Measurements from ENCODE around the gene FBXW11. TPM values are rescaled to one million over a fixed set of nuclear protein-coding genes. Genes with fewer than 3 reads are reported as not detected.

FBXW11 gene
- total RNA-seq, 4 donors from 2014 or later = 35.9 to 111 (median 63.7) TPM

GRCh38 chr5:171956887-171957495 is 49.4 kb downstream of the FBXW11 start:
- Histone ChIP-seq H3K9me3 (no peaks in the 10 kb centered on the region), H3K4me3 (no peak overlapping the region), H3K27ac (peak overlapping the region; percentile 59 to 61), H3K4me1 (peaks cover 6 to 25% of the 10 kb centered on the region in 2 donors), H3K27me3 (no peaks in the 10 kb centered on the region), H3K36me3 (no peaks in the 10 kb centered on the region)
- peak in 1 of 2 donors; percentile 20 for DNase-seq
- TF ChIP-seq CTCF (IDR thresholded peaks at IDR 0.05) (no peak), POLR2A (IDR thresholded peaks at IDR 0.05) (no peak)
- intact Hi-C loops (cut with DNase I; ENCODE audit: low total_unique reads) = no loop called here

DNA sequence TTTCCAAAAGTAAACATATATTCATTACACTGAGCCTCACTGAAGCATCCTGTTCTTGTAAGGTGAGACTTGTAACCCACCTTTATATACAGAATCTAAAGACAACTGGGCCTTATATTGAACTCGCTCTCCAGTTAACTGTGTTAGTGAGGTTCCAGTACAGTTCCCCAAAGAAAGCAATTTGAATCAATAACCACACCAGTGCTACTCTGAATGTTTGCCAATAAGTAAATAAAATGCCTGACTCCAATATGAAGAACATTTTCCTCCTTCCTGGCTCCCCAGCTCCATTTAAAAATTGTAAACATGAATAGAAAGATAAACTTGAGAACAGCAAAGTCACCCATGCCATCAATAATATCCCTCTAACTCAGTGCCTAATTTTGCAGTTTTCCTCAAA is 50.1 kb downstream of the FBXW11 start:
- intact Hi-C loops (cut with DNase I; ENCODE audit: low total_unique reads) = no loop called here
- Histone ChIP-seq H3K4me3 (no peak overlapping the region), H3K4me1 (peaks cover 6 to 25% of the 10 kb centered on the region in 2 donors), H3K27ac (peak overlapping the region; percentile 59 to 61), H3K27me3 (no peaks in the 10 kb centered on the region), H3K36me3 (no peaks in the 10 kb centered on the region), H3K9me3 (no peaks in the 10 kb centered on the region)
- DNase-seq = no peak
- TF ChIP-seq CTCF (IDR thresholded peaks at IDR 0.05) (no peak), POLR2A (IDR thresholded peaks at IDR 0.05) (no peak)

DNA sequence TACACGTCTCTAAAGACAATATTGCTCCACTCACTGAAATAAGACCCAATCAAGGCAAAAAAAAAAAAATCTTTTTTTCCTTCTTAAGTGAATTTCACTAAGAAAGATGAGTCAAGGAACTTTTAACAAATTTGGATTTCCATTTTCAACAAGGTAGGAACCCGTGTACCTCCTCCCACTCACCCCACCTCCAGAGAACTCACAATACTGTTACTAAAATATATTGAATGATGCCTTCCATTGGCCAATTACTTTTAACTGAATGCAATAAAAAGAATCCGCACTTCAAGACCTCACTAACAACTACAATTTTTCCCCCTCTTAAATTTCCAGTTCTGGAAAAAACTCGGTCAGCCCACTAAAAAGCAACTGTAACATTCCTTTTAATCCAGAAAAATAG is 50.7 kb downstream of the FBXW11 start:
- peak overlapping the region; percentile 59 to 61 for H3K27ac ChIP-seq
- no peak overlapping the region for H3K4me3 ChIP-seq
- H3K36me3 ChIP-seq = no peaks in the 10 kb centered on the region
- intact Hi-C loops (cut with DNase I; ENCODE audit: low total_unique reads) = no loop called here
- no peaks in the 10 kb centered on the region for H3K9me3 ChIP-seq
- peaks cover 6 to 25% of the 10 kb centered on the region in 2 donors for H3K4me1 ChIP-seq
- no peaks in the 10 kb centered on the region for H3K27me3 ChIP-seq
- no peak for TF ChIP-seq POLR2A (IDR thresholded peaks at IDR 0.05)
- no peak for TF ChIP-seq CTCF (IDR thresholded peaks at IDR 0.05)
- no peak for DNase-seq

- intact Hi-C loops (cut with DNase I; ENCODE audit: low total_unique reads) = no loop called here
- H3K9me3 ChIP-seq = no peaks in the 10 kb centered on the region
- H3K4me3 ChIP-seq = no peak overlapping the region
- TF ChIP-seq CTCF (IDR thresholded peaks at IDR 0.05) = no peak
- TF ChIP-seq POLR2A (IDR thresholded peaks at IDR 0.05) = no peak
- no peak for DNase-seq
- H3K27me3 ChIP-seq = no peaks in the 10 kb centered on the region
- H3K4me1 ChIP-seq = peaks cover 6 to 25% of the 10 kb centered on the region in 2 donors
- H3K36me3 ChIP-seq = no peaks in the 10 kb centered on the region
- peak overlapping the region in 1 of 2 donors; percentile 61 for H3K27ac ChIP-seq
These were observed 51.7 kb downstream of the FBXW11 start for GRCh38 chr5:171954721-171955120.

GRCh38 chr5:171953860-171954701 is 52.4 kb downstream of the FBXW11 start:
- TF ChIP-seq POLR2A (IDR thresholded peaks at IDR 0.05) (no peak), CTCF (IDR thresholded peaks at IDR 0.05) (no peak)
- DNase-seq = no peak
- peak overlapping the region; percentile 15 to 61 for H3K27ac ChIP-seq
- no peaks in the 10 kb centered on the region for H3K9me3 ChIP-seq
- H3K27me3 ChIP-seq = no peaks in the 10 kb centered on the region
- intact Hi-C loops (cut with DNase I; ENCODE audit: low total_unique reads) = no loop called here
- H3K36me3 ChIP-seq = no peaks in the 10 kb centered on the region
- H3K4me3 ChIP-seq = no peak overlapping the region
- peaks cover 6 to 25% of the 10 kb centered on the region in 2 donors for H3K4me1 ChIP-seq
